GM15510 (cell line): ENCODE measurements around the gene TLNRD1.

Experiments
- POLR2A ChIP-seq: IDR thresholded peaks from 3 replicates; pipeline ENCODE4 v1.6.1; 2011; ENCODE audit warnings: borderline replicate concordance; ENCODE audit not compliant: insufficient read length; ENCODE audit errors: extremely low read depth

TLNRD1 gene

DNA sequence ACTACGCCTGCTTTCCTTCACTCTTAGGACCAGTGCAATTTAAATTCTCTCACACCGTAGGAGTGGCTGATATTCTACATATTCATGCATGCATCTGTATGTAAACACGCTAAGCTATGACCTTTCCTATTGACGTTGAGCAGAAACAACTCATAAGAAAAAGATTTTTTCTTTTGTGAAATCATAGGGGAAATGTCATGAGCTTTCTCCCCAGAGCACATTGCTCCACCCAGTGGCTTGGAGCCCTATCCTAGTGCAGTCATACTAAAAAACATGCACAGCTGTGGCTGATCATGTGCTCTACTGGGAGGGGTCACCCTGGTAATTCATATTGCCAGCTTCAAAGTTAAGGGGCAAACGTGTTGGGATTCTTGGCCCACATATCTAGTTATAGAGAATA lies 9.3 kb upstream of the TLNRD1 start:
- no peak for TF ChIP-seq POLR2A

DNA sequence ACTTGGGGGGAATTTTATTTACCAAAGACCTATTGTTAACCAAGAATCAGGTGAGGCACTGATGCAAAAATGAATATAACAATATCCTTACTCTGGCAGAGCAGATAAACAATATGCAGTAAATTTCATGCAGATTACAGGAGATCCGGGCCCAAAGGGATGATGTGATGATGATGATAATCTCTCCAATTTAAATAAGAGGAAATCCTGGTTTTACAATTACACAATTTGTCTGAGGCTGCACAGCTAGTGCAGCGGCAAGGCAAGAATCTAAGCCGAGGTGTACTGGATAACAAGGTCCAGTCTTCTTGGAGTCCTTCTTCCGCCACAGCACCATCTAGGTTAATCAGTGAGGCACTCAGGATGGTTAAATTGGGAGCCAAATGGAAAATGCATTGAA lies 8.7 kb upstream of the TLNRD1 start:
- no peak for TF ChIP-seq POLR2A

DNA sequence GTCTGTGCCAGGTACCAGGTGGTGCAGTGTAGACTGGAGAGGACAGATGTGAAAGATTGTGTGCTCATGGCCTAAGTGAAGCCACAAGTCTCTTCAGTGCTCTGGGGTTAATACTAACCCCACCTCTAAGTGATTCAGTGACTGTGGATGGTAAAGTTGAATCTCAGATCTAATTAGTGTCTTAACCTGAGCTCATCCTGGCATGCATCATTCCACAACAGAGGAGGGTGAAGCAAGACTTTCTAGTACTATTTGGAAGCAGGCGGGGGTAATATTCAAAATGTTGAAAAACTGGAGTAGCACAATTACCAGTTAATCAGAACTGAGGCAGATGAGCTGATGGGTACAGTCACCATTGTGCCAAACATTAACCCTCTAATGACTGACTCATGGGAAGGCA lies 8.3 kb upstream of the TLNRD1 start:
- no peak for TF ChIP-seq POLR2A

DNA sequence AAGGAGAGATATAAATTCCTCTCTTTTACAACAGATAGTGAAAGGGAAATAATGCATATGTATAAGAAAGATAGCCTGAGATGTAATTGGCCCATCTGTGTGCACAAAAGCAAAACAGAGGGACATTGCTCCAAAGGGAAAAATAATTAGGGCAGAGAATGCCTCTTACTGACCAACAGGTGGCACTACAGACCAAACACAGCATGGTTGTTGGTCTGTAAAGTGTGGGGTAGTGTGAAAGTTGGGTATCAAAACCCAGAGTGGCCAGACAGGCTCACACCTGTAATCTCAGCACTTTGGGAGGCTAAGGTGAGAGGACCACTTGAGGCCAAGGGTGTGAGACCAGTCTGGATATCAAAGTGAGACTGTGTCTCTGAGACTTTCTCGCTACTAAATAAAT lies 4.5 kb upstream of the TLNRD1 start:
- TF ChIP-seq POLR2A = no peak

DNA sequence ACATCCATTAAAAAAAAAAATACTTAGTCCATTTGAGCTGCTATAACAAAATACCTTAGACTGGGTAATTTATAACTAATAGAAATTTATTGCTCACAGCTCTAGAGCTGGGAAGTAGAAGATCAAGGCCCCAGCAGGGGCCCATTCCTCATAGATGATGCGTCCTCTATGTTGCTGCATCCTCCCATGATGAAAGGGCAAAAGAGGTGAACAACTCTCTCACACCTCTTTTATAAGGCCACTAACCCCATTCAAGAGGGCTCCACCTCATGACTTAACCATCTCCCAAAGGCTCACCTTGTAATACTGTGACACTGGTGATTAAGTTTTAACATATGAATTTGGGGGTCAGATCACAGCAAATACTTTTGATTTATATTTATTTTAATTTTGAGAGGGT lies 3.0 kb upstream of the TLNRD1 start:
- no peak for TF ChIP-seq POLR2A

DNA sequence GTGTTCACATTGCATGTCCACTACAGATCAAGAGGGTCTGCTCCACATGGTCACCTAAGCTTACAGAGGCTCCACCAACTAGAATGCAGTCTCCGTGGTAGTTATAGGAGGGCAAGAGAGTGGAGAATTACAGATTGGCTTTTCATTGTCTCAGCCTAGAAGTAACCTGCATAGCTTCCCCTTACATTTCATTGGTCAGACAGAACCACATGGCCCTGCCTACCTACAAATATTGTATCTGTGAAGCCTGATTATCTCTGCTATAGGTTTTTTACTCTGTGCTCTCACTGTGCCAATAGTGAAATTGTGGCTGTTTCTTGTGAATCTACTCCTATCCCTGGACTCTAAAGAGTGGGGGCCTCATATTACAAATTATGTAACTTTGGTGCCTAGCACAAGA lies 2.5 kb upstream of the TLNRD1 start:
- TF ChIP-seq POLR2A = no peak

DNA sequence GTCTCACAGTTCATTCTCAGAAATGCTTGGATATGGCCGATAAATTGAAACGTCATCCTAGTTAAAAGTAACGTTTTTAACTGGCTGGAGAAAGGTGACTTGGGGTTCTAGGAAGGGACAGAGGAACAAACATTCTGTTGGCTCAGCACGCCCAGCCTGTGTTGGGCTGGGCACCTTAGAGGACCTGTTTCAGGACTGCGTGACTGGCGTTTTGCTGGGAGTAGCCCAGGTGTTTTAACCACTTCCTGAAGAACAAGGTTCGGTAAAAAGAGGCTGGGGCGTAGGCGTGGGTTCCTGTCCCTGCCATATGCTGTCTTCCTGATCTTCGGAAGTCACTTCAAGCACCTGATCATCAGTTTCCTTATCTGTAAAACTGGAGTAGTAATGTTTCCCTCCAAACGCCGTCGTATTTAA lies 1.1 kb upstream of the TLNRD1 start:
- no peak for TF ChIP-seq POLR2A

DNA sequence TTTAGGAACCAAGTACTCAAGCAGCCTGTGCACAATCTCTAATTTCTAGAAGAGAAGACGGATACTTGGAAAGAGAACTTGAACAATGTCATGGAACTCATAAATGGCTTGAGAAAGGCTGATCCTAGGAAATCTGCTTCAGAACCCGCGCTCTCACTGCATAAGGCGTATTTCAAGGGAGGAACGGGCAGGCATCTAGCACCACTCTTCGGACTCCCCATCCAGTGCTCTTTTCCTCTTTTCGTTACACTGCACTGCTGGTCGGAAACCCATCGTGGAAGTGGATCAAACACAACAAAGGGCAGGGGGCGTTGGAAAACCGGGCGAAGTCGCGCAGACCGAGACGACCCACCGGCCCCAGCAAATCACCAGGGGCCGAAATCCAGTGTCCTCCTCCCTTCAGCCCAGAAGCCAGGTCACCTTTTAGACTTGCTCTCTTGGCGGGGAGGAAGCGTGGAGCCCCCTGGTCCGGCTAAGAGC lies 539 bp upstream of the TLNRD1 start:
- TF ChIP-seq POLR2A = no peak

DNA sequence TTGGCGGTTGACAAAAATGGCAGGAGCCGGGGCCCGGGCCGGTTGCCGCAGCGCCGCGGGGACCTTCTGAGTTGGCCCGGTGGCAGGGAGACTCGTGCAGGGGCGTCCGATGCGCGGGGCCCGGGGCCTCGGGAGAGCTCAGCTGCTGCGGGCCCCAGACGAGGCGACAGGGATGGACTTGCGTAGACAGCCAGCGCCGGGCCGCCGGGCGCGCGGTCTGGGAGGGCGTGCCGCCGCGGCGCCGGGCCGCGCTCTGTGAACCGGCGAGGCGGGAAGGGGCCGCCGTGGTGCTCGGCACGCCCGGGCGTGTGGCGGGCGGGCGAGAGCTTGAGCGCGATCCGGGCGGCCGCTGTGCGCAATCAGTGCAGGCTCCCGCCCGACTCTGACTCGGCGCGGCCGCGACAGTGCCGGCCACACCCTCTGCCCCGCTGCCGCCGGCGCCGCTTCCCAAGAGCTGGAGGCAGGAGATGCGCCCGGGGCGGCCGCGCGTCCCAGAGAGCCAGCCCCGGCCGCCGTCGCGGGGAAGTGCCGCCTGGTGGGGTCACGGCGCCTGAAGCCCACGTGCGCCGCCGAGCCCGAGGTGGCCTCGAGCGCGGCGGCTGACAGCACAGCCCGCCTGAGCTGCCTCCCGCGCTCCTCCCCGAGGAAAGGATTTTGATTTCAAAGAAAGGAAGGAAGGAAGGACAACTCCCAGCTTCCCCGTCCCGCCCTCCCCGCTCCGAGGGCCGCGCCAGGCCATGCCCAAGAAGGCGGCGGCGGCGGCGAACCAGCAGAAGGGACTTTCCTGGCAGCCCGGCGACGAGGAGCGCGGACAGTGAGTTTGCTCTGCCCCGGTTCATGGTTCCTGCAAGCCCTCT lies 657 bp downstream of the TLNRD1 start:
- TF ChIP-seq POLR2A = peak; percentile 28

DNA sequence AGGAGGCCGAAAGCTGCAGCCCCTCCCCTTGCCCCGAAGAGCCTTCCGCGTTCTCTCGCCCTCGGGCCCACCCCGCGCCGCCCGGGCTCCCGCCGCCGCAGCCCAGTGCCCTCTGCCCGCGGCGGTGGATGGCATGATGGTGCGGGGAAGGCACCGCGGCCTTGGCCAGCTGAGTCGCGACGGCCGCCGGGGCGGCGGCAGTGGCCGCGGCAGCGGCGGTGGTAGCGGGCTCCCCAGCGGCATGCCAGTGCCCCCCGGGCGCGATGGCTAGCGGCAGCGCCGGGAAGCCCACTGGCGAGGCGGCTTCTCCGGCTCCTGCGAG lies 1.2 kb downstream of the TLNRD1 start:
- TF ChIP-seq POLR2A = no peak

DNA sequence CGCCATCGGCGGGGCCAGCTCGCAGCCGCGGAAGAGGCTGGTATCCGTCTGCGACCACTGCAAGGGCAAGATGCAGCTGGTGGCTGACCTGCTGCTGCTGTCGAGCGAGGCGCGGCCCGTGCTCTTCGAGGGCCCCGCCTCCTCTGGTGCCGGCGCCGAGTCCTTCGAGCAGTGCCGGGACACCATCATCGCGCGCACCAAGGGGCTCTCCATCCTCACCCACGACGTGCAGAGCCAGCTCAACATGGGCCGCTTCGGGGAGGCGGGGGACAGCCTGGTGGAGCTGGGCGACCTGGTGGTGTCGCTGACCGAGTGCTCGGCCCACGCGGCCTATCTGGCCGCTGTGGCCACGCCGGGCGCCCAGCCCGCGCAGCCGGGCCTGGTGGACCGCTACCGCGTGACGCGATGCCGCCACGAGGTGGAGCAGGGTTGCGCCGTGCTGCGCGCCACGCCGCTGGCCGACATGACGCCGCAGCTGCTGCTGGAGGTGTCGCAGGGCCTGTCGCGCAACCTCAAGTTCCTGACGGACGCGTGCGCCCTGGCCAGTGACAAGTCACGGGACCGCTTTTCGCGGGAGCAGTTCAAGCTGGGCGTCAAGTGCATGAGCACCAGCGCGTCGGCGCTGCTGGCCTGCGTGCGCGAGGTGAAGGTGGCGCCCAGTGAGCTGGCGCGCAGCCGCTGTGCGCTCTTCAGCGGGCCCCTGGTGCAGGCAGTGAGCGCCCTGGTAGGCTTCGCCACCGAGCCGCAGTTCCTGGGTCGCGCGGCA lies 1.8 kb downstream of the TLNRD1 start:
- no peak for TF ChIP-seq POLR2A

DNA sequence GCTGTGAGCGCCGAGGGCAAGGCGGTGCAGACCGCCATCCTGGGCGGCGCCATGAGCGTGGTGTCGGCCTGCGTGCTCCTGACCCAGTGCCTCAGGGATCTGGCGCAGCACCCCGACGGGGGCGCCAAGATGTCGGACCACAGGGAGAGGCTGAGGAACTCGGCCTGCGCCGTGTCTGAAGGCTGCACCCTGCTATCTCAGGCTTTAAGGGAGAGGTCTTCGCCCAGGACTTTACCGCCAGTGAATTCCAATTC lies 2.3 kb downstream of the TLNRD1 start:
- TF ChIP-seq POLR2A = no peak

DNA sequence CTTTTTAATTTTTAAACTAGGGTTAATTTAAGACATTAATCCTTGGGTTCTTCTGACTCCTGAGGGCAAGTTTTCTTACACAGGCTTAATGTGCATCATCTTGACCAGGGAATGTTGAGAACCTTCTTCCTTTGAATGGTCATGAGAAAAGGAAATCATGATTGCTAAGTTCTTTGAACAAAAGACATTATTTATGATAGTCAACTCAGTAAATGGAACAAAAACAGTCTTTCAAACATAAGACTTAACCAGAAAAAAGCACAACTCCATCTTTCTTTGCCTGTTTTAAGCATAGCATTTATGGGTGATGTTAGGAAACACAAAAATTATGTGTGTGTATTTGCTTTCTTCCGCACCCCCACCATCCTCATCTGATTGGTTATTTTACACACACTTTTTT lies 5.4 kb downstream of the TLNRD1 start:
- no peak for TF ChIP-seq POLR2A

DNA sequence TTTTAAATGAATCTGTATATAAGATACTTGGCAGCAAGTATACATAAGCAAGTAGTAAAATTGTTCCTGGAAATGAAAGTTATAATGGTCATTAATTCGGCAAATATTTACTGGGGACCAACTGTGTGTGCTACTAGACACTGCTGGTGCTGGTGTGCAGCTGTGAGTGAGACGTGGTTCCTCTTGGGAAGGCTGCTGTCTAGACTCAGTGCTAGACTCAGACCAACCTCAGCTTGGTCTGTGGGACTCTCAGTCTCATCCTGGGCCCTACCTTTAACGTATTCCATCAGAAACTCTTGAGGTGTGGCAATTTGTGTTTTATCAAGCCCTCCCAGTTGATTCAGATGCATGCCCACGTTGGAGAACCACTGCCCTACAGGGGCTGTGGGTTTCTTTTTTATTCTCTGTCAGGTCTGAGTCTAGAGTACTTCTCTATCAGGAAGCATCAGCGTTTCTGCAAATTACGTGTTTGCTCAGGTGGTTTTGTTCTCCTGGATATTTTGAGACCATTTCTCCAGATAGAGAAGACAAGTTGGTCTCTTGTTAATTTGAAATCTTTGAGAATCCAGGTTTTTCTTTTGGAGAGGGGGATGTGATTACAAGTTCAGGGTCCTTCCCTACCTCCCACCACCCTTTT lies 6.8 kb downstream of the TLNRD1 start:
- no peak for TF ChIP-seq POLR2A

DNA sequence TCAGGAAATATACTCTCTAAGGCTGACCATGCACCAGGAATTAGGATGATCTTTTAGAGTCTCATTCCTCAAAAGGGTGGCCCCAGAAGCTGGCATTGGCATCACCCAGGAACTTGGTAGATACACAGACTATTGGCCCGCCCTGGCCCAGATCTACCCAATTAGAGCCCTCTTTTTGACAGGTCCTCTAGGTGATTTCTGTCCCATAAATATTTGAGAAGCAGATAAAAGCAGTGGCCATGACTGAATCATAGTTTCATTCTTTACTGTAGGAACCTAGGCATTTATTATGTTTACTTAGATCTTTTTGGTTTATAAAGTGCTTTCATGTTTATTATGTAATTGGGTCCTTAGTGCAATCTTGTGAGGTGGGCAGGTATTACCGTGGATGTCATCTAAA lies 7.6 kb downstream of the TLNRD1 start:
- no peak for TF ChIP-seq POLR2A

DNA sequence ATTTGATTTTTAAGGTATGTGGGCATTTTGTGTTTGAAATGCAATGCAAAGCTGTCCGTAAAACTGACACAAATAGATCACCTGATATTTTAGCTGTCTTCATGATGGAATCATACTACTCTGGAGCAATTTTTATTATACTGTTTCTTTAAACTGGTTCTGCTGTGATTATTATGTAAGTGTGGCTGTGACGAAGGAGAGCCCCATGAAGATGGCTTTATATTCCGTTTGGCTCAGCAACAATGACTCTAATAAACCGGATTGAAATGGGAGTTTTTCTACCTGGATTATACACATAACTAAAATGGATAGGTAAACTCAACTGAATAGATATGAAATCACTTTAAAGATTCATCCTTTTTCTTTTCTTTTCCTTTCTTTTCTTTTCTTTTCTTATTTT lies 9.4 kb downstream of the TLNRD1 start:
- no peak for TF ChIP-seq POLR2A

DNA sequence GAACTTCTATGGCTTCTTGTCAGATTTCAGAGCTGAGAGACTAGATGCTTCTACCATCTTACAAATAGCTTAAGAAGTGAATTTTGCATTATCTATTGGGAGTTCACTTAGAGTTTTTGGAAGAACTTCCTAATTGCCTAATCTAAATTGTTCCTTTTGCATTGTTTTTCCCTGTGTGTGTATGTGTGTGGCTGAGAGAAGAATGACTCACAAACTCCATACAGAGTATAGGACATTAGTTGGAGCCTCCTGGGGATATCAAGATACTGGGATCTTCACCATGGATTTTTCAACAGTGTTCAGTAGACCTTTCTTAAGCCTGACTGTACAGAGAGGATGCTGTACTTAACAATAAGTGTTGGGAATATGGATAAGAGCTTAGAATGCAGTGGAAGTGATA lies 10.9 kb downstream of the TLNRD1 start:
- no peak for TF ChIP-seq POLR2A

DNA sequence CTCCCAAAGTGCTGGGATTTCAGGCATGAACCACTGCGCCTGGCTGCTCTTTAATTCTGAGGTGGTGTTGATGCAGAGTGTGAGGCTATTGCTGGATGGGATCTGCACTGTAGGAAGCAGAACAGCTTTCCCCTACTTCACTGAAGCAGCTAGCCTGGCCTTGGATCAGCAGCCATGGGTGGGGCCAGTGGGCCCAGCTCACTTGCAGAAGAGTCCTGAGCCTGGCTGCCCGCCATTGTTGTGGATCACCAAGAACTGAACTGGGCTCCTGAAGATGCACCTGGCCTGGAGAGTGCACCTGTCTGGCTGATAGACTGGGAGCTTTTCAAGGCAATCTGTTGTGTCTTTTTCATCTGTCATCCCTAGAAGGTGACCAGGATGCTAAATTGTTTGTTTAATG lies 11.9 kb downstream of the TLNRD1 start:
- TF ChIP-seq POLR2A = no peak
